H9 (cell line): Measurements from ENCODE around the gene NEURL2. TPM values are rescaled to one million over a fixed set of nuclear protein-coding genes. Genes with fewer than 3 reads are reported as not detected.
"Not testable (repeated sequence)": the region's sequence is repeated elsewhere in the genome, so short reads cannot be mapped to it uniquely, and the experiment has no call there.

ENCODE experiments used
- DNase-seq: peaks from one replicate; pipeline ENCODE4 v3.0.0-alpha.2; 2017
- H2AFZ ChIP-seq: one replicate; pipeline ENCODE4 v1.6.1; 2013; ENCODE audit warnings: mild to moderate bottlenecking, low read length, control low read depth, moderate library complexity
- H2AK5ac ChIP-seq: 2 replicates; pipeline ENCODE4 v1.6.1; 2013; ENCODE audit warnings: low read length, control low read depth, mixed read lengths; ENCODE audit not compliant: insufficient read length
- H2BK120ac ChIP-seq: one replicate; pipeline ENCODE4 v1.6.1; 2013; ENCODE audit warnings: low read depth, mild to moderate bottlenecking, low read length, control low read depth, inconsistent platforms; ENCODE audit not compliant: poor library complexity, severe bottlenecking
- H2BK12ac ChIP-seq: 2 replicates; pipeline ENCODE4 v1.6.1; 2013; ENCODE audit warnings: low read length, control low read depth, mixed read lengths, low read depth; ENCODE audit not compliant: insufficient read length
- H2BK15ac ChIP-seq: 2 replicates; pipeline ENCODE4 v1.6.1; 2013; ENCODE audit warnings: low read depth, low read length, control low read depth
- H2BK20ac ChIP-seq: one replicate; pipeline ENCODE4 v1.6.1; 2013; ENCODE audit warnings: low read depth, mild to moderate bottlenecking, low read length, control low read depth, inconsistent platforms; ENCODE audit not compliant: poor library complexity, severe bottlenecking
- H2BK5ac ChIP-seq: 2 replicates; pipeline ENCODE4 v1.6.1; 2013; ENCODE audit warnings: low read length, control low read depth, mixed read lengths; ENCODE audit not compliant: insufficient read length
- H3K14ac ChIP-seq: 2 replicates; pipeline ENCODE4 v1.6.1; 2013; ENCODE audit warnings: low read length, control low read depth; ENCODE audit not compliant: insufficient read depth
- H3K18ac ChIP-seq: 2 replicates; pipeline ENCODE4 v1.6.1; 2013; ENCODE audit warnings: low read depth, mild to moderate bottlenecking, mixed read lengths, low read length, control low read depth; ENCODE audit not compliant: insufficient read length
- H3K23ac ChIP-seq: 2 replicates; pipeline ENCODE4 v1.6.1; 2013; ENCODE audit warnings: low read length, control low read depth, mixed read lengths, low read depth; ENCODE audit not compliant: insufficient read length
- H3K23me2 ChIP-seq: 2 replicates; pipeline ENCODE4 v1.6.1; 2013; ENCODE audit warnings: low read depth, mild to moderate bottlenecking, mixed read lengths, low read length, control low read depth; ENCODE audit not compliant: insufficient read length, poor library complexity, severe bottlenecking
- H3K27ac ChIP-seq: 2 replicates; pipeline ENCODE4 v1.5.1; 2013; ENCODE audit warnings: low read length, control low read depth, mixed read lengths, low read depth; ENCODE audit not compliant: insufficient read length
- H3K27me3 ChIP-seq: 2 replicates; pipeline ENCODE4 v1.6.1; 2013; ENCODE audit warnings: low read length, control low read depth, inconsistent platforms; ENCODE audit not compliant: insufficient read depth
- H3K4ac ChIP-seq: 2 replicates; pipeline ENCODE4 v1.6.1; 2013; ENCODE audit warnings: low read depth, mild to moderate bottlenecking, control low read depth, inconsistent platforms, low read length, moderate library complexity
- H3K4me1 ChIP-seq: 2 replicates; pipeline ENCODE4 v1.6.1; 2013; ENCODE audit warnings: low read length, control low read depth, inconsistent platforms; ENCODE audit not compliant: insufficient read depth
- H3K4me2 ChIP-seq: 2 replicates; pipeline ENCODE4 v1.6.1; 2013; ENCODE audit warnings: low read length, control low read depth, mixed read lengths; ENCODE audit not compliant: insufficient read length, insufficient read depth
- H3K56ac ChIP-seq: 2 replicates; pipeline ENCODE4 v1.6.1; 2013; ENCODE audit warnings: low read depth, mild to moderate bottlenecking, mixed read lengths, low read length, control low read depth; ENCODE audit not compliant: insufficient read length
- H3K79me1 ChIP-seq: 2 replicates; pipeline ENCODE4 v1.6.1; 2013; ENCODE audit warnings: low read depth, mild to moderate bottlenecking, moderate library complexity, low read length, control low read depth, inconsistent platforms; ENCODE audit not compliant: insufficient read depth, poor library complexity, severe bottlenecking
- H3K79me2 ChIP-seq: 2 replicates; pipeline ENCODE4 v1.6.1; 2013; ENCODE audit warnings: low read length, control low read depth, inconsistent platforms; ENCODE audit not compliant: insufficient read depth
- H3K9ac ChIP-seq: 2 replicates; pipeline ENCODE4 v1.6.1; 2013; ENCODE audit warnings: low read length, control low read depth, mixed read lengths; ENCODE audit not compliant: insufficient read length; ENCODE audit errors: extremely low read depth
- H3K9me3 ChIP-seq: one replicate; pipeline ENCODE4 v1.6.1; 2013; ENCODE audit warnings: low read depth, low read length, inconsistent platforms; ENCODE audit not compliant: control insufficient read depth
- H3T11ph ChIP-seq: one replicate; pipeline ENCODE4 v1.6.1; 2013; ENCODE audit warnings: mild to moderate bottlenecking, low read length, control low read depth, inconsistent platforms
- H4K20me1 ChIP-seq: one replicate; pipeline ENCODE4 v1.6.1; 2013; ENCODE audit not compliant: control insufficient read depth, insufficient read length, insufficient read depth
- H4K5ac ChIP-seq: 2 replicates; pipeline ENCODE4 v1.6.1; 2013; ENCODE audit warnings: low read depth, mild to moderate bottlenecking, mixed read lengths, low read length, control low read depth; ENCODE audit not compliant: insufficient read length
- H4K8ac ChIP-seq: replicated peaks from 2 replicates; pipeline ENCODE4 v1.6.1; 2013; ENCODE audit warnings: low read length, control low read depth, mixed read lengths, low read depth; ENCODE audit not compliant: insufficient read length
- H4K91ac ChIP-seq: 2 replicates; pipeline ENCODE4 v1.6.1; 2013; ENCODE audit warnings: low read depth, mild to moderate bottlenecking, moderate library complexity, mixed read lengths, low read length, control low read depth; ENCODE audit not compliant: insufficient read length
- H3K27ac Mint-ChIP-seq, 3 experiments: 2 replicates in 2 of 3; 3 replicates in 1 of 3; pipeline ENCODE4 v1.8.0; 2020 to 2021; ENCODE audit warnings: mixed read lengths in 3 of 3, mild to moderate bottlenecking in 1 of 3, moderate library complexity in 1 of 3
- H3K27me3 Mint-ChIP-seq: 2 replicates; pipeline ENCODE4 v1.8.0; 2021; ENCODE audit warnings: low read depth, mild to moderate bottlenecking, moderate library complexity, mixed read lengths
- H3K36me3 Mint-ChIP-seq, 3 experiments: 2 replicates in 2 of 3; 3 replicates in 1 of 3; pipeline ENCODE4 v1.8.0; 2020 to 2021; ENCODE audit warnings: low read depth in 3 of 3, mixed read lengths in 3 of 3; ENCODE audit not compliant: insufficient read depth in 1 of 3
- H3K4me1 Mint-ChIP-seq, 2 experiments: 2 replicates each; pipeline ENCODE4 v1.8.0; 2020; ENCODE audit warnings: mixed read lengths in 2 of 2
- H3K4me3 Mint-ChIP-seq, 2 experiments: 2 replicates in 1 of 2; 3 replicates in 1 of 2; pipeline ENCODE4 v1.8.0; 2020 to 2021; ENCODE audit warnings: mild to moderate bottlenecking in 2 of 2, mixed read lengths in 2 of 2, moderate library complexity in 1 of 2
- H3K9me3 Mint-ChIP-seq, 2 experiments: 2 replicates in 1 of 2; 3 replicates in 1 of 2; pipeline ENCODE4 v1.8.0; 2020; ENCODE audit warnings: mild to moderate bottlenecking in 2 of 2, mixed read lengths in 2 of 2, moderate library complexity in 1 of 2
- WGBS: extraction: QIAGEN DNeasy Blood & Tissue Kit; methylation state at CpG from one replicate; pipeline ENCODE4 v1.1.7; 2013; ENCODE audit warnings: missing lambda C conversion rate, low lambda C conversion rate, mixed read lengths; ENCODE audit not compliant: insufficient read length; ENCODE audit errors: extremely low coverage; 5-methylcytosine and 5-hydroxymethylcytosine counted together
- total RNA-seq: library from RNA; stranded (reverse); gene quantifications from 2 replicates; pipeline ENCODE4 v1.2.1, GENCODE V29; 2021
- TF ChIP-seq, protein P1 (sequence below): fragments of 200-600 bp; sonication (generic); conservative IDR thresholded peaks from 3 replicates; pipeline ENCODE4 v1.8.0; 2021; ENCODE audit warnings: antibody characterized with exemption, mild to moderate bottlenecking

NEURL2 gene
- total RNA-seq, 1 experiment from 2014 or later, result 5.4 TPM

DNA sequence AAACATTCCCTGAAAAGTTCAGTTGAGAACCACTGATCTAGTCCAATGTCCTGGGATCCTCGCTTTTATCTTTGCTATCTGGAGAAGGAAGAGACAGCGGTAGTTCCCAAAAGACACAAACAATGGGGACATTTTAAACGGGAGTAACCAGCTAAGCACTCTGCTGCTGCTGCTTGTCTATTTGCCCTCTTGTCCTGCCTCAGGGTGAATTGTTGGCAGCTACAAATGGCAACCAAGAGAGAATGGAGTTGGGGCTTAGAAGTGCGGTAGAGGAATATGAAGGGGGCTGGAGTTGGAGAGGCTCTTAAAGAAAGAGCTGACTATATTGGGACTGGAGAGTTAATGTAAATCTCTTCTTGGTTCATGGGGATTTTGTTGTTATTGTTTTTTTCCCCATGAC, 16.4 kb downstream of the NEURL2 start:
- no peak overlapping the region for H2AFZ ChIP-seq
- no peaks in the 10 kb centered on the region for H3K79me2 ChIP-seq
- H2BK5ac ChIP-seq, result no peak overlapping the region
- TF ChIP-seq, protein P1, sequence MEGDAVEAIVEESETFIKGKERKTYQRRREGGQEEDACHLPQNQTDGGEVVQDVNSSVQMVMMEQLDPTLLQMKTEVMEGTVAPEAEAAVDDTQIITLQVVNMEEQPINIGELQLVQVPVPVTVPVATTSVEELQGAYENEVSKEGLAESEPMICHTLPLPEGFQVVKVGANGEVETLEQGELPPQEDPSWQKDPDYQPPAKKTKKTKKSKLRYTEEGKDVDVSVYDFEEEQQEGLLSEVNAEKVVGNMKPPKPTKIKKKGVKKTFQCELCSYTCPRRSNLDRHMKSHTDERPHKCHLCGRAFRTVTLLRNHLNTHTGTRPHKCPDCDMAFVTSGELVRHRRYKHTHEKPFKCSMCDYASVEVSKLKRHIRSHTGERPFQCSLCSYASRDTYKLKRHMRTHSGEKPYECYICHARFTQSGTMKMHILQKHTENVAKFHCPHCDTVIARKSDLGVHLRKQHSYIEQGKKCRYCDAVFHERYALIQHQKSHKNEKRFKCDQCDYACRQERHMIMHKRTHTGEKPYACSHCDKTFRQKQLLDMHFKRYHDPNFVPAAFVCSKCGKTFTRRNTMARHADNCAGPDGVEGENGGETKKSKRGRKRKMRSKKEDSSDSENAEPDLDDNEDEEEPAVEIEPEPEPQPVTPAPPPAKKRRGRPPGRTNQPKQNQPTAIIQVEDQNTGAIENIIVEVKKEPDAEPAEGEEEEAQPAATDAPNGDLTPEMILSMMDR, result no peak
- Mint-ChIP-seq H3K27ac (no peak overlapping the region; a peak in 1 of 7 replicates), H3K27me3 (no peaks in the 10 kb centered on the region), H3K4me1 (no peaks in the 10 kb centered on the region), H3K36me3 (peaks cover 0 to 12% (median 0%) of the 10 kb centered on the region in 3 experiments; a peak in 3 of 7 replicates), H3K4me3 (no peak overlapping the region), H3K9me3 (no peaks in the 10 kb centered on the region)
- no peaks in the 10 kb centered on the region for H3K79me1 ChIP-seq
- H3K56ac ChIP-seq, result no peak overlapping the region
- H3K14ac ChIP-seq, result no peak overlapping the region
- DNase-seq, result no peak
- no peak overlapping the region for H3K4me2 ChIP-seq
- no peak overlapping the region for H4K5ac ChIP-seq
- H2BK12ac ChIP-seq, result no peak overlapping the region
- H3K23me2 ChIP-seq, result no peaks in the 10 kb centered on the region
- H3K9ac ChIP-seq, result no peak overlapping the region
- H2AK5ac ChIP-seq, result no peak overlapping the region
- no peak overlapping the region for H4K8ac ChIP-seq
- H2BK20ac ChIP-seq, result no peak overlapping the region
- no peak overlapping the region for H3K27ac ChIP-seq
- no peaks in the 10 kb centered on the region for H3K9me3 ChIP-seq
- no peak overlapping the region for H4K91ac ChIP-seq
- no peak overlapping the region for H3K4ac ChIP-seq
- H2BK120ac ChIP-seq, result no peak overlapping the region
- H3K23ac ChIP-seq, result no peak overlapping the region
- no peak overlapping the region for H3K18ac ChIP-seq
- WGBS, result no CpG with 5 or more reads among the region's 4 CpGs
- H3T11ph ChIP-seq, result no peak overlapping the region
- no peaks in the 10 kb centered on the region for H3K27me3 ChIP-seq
- H2BK15ac ChIP-seq, result no peak overlapping the region
- H4K20me1 ChIP-seq, result no peaks in the 10 kb centered on the region
- no peaks in the 10 kb centered on the region; the same call in 1 of the 2 replicates for H3K4me1 ChIP-seq

DNA sequence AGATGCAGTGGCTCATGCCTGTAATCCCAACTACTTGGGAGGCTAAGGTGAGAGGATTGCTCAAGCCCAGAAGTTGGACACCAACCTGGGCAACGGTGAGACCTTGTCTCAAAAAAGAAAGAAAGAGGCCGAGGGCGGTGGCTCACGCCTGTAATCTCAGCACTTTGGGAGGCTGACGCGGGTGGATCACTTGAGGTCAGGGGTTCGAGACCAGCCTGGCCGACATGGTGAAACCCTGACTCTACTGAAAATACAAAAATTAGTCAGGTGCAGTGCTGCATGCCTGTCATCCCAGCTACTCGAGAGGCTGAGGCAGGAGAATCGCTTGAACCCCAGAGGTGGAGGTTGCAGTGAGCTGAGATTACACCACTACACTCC, 16.9 kb downstream of the NEURL2 start:
- not testable (repeated sequence) for H4K20me1 ChIP-seq

More for the DNA sequence above, 16.9 kb downstream of the NEURL2 start:
- not testable (repeated sequence) for H3K4me1 ChIP-seq, H3K27me3 Mint-ChIP-seq, H3K27ac Mint-ChIP-seq, H4K91ac ChIP-seq, H2BK20ac ChIP-seq, H2AFZ ChIP-seq, H3K23ac ChIP-seq, H3K27me3 ChIP-seq, H4K5ac ChIP-seq, H3K4me3 Mint-ChIP-seq, H3K14ac ChIP-seq, H3K9ac ChIP-seq, H2BK120ac ChIP-seq, H2BK5ac ChIP-seq, H3K9me3 ChIP-seq, H3K4me1 Mint-ChIP-seq, H3K18ac ChIP-seq, H2BK15ac ChIP-seq, H3K79me1 ChIP-seq, H3K4me2 ChIP-seq, H3T11ph ChIP-seq, H3K27ac ChIP-seq, H3K23me2 ChIP-seq, H3K56ac ChIP-seq, H3K4ac ChIP-seq, H2AK5ac ChIP-seq, H3K9me3 Mint-ChIP-seq, H3K79me2 ChIP-seq, H4K8ac ChIP-seq, DNase-seq, H2BK12ac ChIP-seq
- H3K36me3 Mint-ChIP-seq, result peaks cover 0 to 12% (median 0%) of the 10 kb centered on the region in 3 experiments; a peak in 3 of 7 replicates
- no CpG with 5 or more reads among the region's 10 CpGs for WGBS
